Posterior cingulate gyrus (tissue), 11 donors: ENCODE measurements around the gene TMEM9.
A peak's percentile ranks its signal among the peaks of the same experiment; 100 is the strongest.

Experiments used
- DNase-seq, 10 donors: peaks; one replicate each; pipeline versions ENCODE4 v3.0.0 to v3.0.0-alpha.2; 2020 to 2021; ENCODE audit warnings: mixed read lengths in 3 of 10
- intact Hi-C: fragments of 100-400 bp; cut with DNase I; formaldehyde crosslinking; loops from one replicate; pipeline ENCODE4 v1.15.1; 2023

The TMEM9 gene

DNA sequence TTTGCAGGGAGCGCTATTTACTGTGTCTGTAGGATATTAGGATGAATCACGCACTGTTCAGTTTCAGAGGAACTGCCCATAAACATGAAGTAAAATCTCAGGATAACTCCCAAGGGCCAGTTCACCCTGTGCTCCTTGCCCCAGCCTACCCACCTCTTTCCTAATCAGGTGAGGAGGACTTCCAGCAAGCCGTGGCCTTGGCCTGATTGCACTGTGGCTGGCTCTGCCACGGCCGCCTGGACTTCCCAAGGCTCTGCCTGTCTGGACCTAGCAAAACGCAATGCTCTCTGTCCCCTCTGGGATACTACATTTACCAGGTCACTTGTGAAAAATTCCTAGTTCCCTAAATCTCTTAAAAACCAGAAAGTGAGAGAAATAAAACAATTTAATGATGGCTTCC, 19.9 kb downstream of the TMEM9 start:
- no peak for DNase-seq
- intact Hi-C loops, result no loop called here

GRCh38 chr1:201131398-201131797, 22.9 kb downstream of the TMEM9 start:
- DNase-seq, result peak in 1 of 10 donors; percentile 36
- intact Hi-C loops, result no loop called here

- intact Hi-C loops, result no loop called here
- peak in 1 of 10 donors; percentile 77 for DNase-seq
Measured at GRCh38 chr1:201128962-201129361, 25.3 kb downstream of the TMEM9 start.

DNA sequence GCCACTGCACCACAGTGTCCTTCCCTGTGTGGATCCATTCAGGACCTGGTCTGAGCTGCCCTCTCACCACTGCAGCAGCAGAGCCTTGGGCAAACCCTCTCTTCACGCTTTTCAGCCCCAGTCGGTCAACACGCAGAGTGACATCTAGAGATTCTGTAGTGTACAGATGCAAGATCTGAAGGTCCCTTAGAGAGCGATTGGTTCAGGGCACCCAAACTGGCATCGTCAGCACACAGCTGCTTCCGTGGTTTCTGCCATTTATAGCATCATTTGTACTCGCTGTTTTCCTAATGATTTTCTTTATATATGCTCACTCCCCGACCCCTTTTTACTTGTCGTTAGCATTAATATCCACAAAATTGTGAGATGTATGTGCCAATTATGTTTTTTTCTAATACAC, 25.8 kb downstream of the TMEM9 start:
- intact Hi-C loops, result no loop called here
- DNase-seq, result peak in 1 of 10 donors; percentile 57

- DNase-seq, result no peak
Measured at GRCh38 chr1:201127755-201128455, 26.4 kb downstream of the TMEM9 start.

GRCh38 chr1:201126832-201127754, 27.2 kb downstream of the TMEM9 start, which contains the start of gene ASCL5:
TSS of gene ASCL5 (minus strand) at chr1:201127184. CDS start at chr1:201115372, 11,812 bp downstream.
- peak in 2 of 10 donors; percentile 40 to 57 for DNase-seq
- intact Hi-C loops, result no loop called here

More at GRCh38 chr1:201127755-201128455, 26.4 kb downstream of the TMEM9 start:
- intact Hi-C loops, result no loop called here

DNA sequence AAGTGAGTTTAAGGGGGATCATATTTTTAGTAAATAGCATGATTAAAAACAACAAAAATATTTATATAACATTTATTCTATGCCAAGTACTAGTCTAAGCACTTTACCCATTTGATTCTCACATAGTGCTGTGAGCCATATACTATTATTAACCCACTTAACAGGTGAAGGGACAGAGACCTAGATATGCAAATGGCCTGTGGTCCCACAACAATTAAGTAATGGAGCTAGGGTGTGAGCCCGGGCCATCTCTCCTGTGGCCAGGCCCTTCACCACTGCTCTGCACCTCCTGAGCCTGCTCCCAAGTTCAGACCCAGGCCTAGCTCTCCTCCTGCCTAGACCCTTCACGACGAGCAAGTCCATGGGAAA, 27.8 kb downstream of the TMEM9 start:
- intact Hi-C loops, result no loop called here

GRCh38 chr1:201125800-201126199, 28.5 kb downstream of the TMEM9 start:
- intact Hi-C loops, result no loop called here
- DNase-seq, result peak in 2 of 10 donors; percentile 15 to 62

More for the DNA sequence above, 27.8 kb downstream of the TMEM9 start:
- DNase-seq, result peak in 1 of 10 donors; percentile 43

DNA sequence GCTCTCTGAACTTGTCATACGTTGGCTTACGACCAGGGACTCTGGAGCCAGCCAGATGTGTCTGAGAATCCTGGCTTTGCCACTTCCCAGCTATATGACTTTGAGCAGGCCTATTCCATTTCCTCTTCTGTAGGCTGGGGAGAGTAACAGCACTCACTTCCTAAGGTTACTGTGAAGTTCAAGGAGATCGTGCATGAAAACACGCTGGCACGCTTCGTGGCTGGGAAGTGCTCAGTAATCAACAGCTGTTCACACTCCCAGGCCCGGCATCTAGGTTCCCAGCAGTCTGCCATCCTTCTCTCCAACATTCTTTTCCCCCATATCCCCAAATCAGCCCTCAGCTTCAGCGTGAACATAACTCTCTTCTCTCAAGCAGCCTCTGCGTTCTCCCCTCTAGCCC, 29.3 kb downstream of the TMEM9 start:
- DNase-seq, result peak in 1 of 10 donors; percentile 18
- intact Hi-C loops, result no loop called here

DNA sequence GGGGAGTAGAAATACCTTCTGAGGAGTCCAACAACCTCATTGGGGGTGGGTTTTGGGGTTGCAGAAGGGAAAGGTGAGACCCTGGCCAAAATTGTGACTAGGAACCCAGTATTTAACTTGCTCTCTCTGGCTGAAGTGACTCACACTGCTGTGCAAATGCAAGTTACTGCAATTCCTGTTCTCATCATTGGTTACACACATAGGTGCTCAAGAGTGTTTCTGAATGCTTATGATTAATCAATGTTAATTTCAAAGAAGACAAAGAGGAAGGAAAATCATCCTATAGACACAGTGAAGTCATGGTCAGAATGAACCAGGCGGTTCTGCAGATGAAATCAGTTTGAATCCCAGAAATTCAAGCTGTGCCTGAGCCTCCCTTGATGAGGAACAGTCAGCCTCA, 30.4 kb downstream of the TMEM9 start:
- intact Hi-C loops, result no loop called here
- DNase-seq, result no peak

DNA sequence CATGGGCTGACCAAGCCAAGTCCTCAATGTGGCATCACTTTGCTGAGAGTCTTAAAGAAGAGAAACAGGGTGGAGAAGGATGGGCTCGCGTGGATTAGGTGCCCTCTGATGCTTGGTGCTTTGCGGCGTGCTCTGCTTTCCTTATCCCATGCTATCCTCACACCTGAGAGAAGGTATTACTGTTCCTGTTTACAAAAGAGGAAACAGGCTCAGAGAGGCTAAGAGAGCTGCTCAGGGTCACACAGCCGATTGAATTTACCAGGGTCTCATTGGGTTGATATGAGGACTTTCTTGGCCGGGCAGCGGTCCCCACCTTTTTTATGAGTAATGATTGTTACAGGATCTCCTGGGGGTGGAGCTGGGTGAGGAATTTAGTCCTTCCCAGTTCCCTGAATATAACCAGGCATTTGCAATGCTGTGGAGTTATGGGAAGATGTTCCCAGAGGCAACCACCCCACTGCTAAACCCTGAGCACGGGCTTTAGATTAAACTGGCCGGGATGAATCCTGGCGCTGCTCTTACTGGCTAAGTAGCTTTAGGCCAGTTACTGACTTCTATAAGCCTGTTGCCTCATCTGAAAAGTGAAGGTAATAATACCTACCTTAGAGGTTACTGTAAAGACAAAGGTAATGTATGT, 31.8 kb downstream of the TMEM9 start:
- intact Hi-C loops, result no loop called here
- DNase-seq, result no peak

DNA sequence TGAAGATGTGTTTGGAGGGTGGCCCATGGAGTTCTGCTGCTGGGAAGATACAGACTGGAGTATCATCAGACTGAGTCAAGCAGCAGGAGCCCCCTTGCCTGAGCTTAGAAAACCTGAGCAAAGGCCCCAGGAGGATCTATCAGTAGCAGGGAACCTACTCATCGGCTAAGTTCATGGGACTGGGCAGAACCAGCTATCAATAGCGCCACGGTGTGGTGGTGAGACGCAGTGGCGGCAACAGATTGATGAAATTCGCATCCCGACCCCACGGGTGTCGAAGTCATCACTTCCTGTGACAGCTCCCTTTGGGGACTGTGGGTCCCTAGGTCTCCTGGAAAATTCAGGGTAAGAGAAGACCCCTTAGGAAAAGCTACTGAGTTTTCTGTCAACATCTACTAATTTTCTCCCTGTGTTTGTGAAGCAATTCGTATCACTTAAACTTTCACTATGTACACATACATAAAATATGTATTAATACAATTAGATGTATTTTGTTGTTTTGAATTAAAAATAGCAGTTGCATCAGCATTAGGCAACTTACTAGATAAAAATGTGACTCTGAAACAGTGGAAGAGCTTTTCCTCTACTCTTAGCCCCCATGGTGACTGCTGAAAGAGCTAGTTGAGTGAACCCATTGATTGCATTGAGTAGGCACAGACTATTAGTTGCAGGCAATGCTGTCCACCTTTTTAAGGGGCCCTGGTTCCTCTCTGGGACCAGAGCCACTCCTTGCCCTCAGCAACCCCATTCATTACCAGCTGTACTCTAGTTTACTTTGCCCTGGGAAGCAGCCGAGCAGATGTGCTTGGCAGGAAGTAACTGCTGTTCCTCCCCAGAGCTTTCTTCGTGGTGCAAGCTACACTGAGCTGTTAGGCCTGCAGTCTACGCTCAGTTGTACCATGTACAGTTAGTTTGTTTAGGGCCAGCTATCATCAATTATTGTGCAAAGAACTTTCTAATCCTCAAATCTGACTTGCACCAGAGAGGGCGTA, 34.8 kb downstream of the TMEM9 start:
- peak in 9 of 10 donors; percentile 44 to 94 (median 59) for DNase-seq
- intact Hi-C loops, result loop anchor here (10.0 kb wide), 1 partner anchor 75 kb away; no protein-coding TSS in a partner anchor

DNA sequence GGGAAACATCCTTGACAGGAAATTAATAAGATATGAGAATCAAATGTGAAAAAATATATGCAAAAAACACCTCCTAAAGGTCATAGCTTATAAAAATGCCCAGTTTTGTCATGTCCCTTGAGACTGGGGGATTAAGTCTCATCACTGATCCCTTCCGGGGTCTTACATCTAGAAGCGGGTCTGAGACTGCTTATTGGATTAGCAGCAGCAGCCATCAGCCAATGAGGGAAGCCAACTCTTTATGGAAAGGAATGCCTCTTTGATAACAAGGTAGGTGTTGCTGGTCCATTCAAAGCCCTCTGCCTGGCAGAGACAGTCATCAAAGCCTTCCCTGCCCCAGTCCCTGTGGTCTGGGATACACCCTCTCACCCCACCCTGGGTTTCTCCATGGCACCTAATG, 38.2 kb downstream of the TMEM9 start:
- intact Hi-C loops, result loop anchor here (10.0 kb wide), 1 partner anchor 71 kb away; no protein-coding TSS in a partner anchor
- no peak for DNase-seq

DNA sequence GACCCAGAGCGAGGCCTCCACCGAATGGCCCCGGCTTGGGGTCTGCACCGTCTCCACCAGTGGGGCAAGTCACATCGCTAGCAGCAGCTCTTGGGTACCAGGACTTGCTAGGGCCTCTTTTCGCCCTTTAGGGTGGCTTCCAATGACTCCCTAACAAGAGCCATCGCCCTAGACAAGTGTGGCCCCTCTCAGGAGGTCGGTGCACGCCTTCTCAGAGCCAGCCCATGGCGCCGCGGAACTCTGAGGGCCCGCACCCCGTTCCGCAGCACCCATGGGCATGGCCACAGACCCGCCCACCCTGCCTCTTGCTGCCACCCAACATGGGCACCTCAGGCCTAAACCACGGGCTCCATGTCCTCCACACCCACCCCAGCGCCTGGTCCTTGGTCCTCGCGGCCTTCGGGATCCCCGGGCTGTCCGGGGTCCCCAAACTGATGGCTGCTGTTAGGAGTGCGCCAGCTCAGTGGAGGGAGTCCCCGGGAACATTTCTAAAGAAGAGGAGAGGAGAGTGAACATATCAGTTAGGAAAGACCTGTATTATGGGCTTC, 38.8 kb downstream of the TMEM9 start:
- intact Hi-C loops, result loop anchor here (10.0 kb wide), 1 partner anchor 71 kb away; no protein-coding TSS in a partner anchor
- peak in 1 of 10 donors; percentile 69 for DNase-seq

DNA sequence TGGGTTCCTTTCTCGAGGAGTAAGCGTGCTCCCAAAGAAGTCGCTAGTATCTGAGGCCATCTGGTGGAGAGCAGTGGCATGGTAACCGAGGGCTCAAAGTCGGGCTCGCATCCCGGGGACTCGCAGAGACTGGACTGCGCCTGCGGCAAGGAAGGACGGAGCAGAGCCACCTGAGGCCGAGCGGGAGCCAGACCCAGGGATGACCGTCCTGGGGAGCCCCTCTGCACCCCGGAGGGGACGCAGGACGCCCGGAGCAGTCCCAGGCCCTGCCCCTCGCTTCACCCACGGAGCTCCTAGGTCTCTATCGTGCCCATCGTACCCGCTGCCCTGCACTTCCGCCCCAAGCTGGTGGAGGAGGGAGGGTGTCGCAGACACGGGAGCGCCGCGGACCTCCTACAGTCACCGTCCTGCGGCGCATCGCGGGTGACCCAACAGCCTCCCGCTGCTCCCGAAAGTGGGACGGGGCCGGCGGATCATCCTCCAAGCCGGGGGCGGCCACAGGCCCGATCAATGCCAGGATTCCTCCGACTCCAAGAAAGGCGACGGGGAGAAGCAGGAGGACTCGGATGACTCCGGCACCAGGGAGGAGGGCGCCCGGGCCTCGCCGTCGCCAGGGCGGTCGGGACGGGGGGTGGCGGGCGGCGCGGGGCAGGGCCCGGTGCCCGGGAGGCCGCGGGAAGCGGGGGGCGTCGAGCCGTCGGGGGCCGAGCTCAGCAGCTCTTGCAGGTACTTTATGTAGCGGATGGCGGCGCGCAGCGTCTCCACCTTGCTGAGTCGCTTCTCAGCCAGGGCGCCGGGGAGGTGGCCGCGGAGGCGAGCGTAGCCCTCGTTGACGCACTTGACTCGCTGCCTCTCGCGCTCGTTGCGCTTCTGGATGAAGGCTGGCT, 39.8 kb downstream of the TMEM9 start:
- intact Hi-C loops, result loop anchor here (5.0 to 10.0 kb wide), 2 partner anchors 70 to 142 kb away; no protein-coding TSS in a partner anchor
- DNase-seq, result peak; percentile 82 to 98 (median 91)

GRCh38 chr1:201113451-201114244, 40.6 kb downstream of the TMEM9 start:
- intact Hi-C loops, result loop anchor here (5.0 to 10.0 kb wide), 2 partner anchors 69 to 141 kb away; no protein-coding TSS in a partner anchor
- DNase-seq, result peak in 1 of 10 donors; percentile 47

GRCh38 chr1:201112926-201113325, 41.3 kb downstream of the TMEM9 start:
- intact Hi-C loops, result loop anchor here (5.0 to 10.0 kb wide), 2 partner anchors 68 to 141 kb away; no protein-coding TSS in a partner anchor
- DNase-seq, result peak in 1 of 10 donors; percentile 16
